Measurements from ENCODE around the gene SLC24A3. TPM values are rescaled to one million over a fixed set of nuclear protein-coding genes. Genes with fewer than 3 reads are reported as not detected.

The SLC24A3 gene
- total RNA-seq, 2 experiments from 2014 or later = not detected

GRCh38 chr20:19769507-19769906, 557.1 kb downstream of the SLC24A3 start:
- H3K79me2 ChIP-seq (ENCODE audit: insufficient read depth, low read depth, low read length) = no peaks in the 10 kb centered on the region
- no peaks in the 10 kb centered on the region for H3K9me2 ChIP-seq (ENCODE audit: insufficient read depth, low read length)
- H4K20me1 ChIP-seq (ENCODE audit: insufficient read depth, low read length) = no peaks in the 10 kb centered on the region
- intact Hi-C loops (cut with micrococcal nuclease; ENCODE audit: unreplicated experiment) = no loop called here
- H3K4me2 ChIP-seq (ENCODE audit: low read length) = no peak overlapping the region
- ChIA-PET CTCF (ENCODE audit: unreplicated experiment) (no interaction called here), POLR2A (interaction anchor here (0.6 to 1.6 kb wide), 3 partner anchors 10 to 247 kb away, joined by 3 to 5 read pairs (median 4); no protein-coding TSS in a partner anchor)
- H3K36me3 ChIP-seq (ENCODE audit: insufficient read depth, low read length) = no peaks in the 10 kb centered on the region
- H3K4me3 ChIP-seq (ENCODE audit: low read depth, low read length, poor library complexity, severe bottlenecking) = no peak overlapping the region
- H3K9me3 ChIP-seq (ENCODE audit: low read length) = no peaks in the 10 kb centered on the region
- BruUV-seq (replicated peaks) = no TSS peak
- H3K27ac ChIP-seq (ENCODE audit: low read depth, low read length, poor library complexity, severe bottlenecking) = no peak overlapping the region
- TF ChIP-seq, protein P1, sequence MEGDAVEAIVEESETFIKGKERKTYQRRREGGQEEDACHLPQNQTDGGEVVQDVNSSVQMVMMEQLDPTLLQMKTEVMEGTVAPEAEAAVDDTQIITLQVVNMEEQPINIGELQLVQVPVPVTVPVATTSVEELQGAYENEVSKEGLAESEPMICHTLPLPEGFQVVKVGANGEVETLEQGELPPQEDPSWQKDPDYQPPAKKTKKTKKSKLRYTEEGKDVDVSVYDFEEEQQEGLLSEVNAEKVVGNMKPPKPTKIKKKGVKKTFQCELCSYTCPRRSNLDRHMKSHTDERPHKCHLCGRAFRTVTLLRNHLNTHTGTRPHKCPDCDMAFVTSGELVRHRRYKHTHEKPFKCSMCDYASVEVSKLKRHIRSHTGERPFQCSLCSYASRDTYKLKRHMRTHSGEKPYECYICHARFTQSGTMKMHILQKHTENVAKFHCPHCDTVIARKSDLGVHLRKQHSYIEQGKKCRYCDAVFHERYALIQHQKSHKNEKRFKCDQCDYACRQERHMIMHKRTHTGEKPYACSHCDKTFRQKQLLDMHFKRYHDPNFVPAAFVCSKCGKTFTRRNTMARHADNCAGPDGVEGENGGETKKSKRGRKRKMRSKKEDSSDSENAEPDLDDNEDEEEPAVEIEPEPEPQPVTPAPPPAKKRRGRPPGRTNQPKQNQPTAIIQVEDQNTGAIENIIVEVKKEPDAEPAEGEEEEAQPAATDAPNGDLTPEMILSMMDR (conservative IDR thresholded peaks at IDR 0.05; ENCODE audit: low read length) = no peak
- no peak for TF ChIP-seq EZH2phosphoT487 (IDR thresholded peaks at IDR 0.05; ENCODE audit: borderline replicate concordance, low read depth, low read length)
- no peak overlapping the region for H2AFZ ChIP-seq (ENCODE audit: low read length)
- H3K4me1 ChIP-seq (ENCODE audit: insufficient read depth, low read length, poor library complexity, severe bottlenecking) = no peaks in the 10 kb centered on the region
- no peak for DNase-seq (ENCODE audit: low spot score)

- ChIA-PET CTCF (ENCODE audit: unreplicated experiment) (no interaction called here), POLR2A (interaction anchor here (0.7 to 1.6 kb wide), 2 partner anchors 9 to 1942 kb away, joined by 4 to 5 read pairs; no protein-coding TSS in a partner anchor)
- no peak for DNase-seq (ENCODE audit: low spot score)
- no peaks in the 10 kb centered on the region for H4K20me1 ChIP-seq (ENCODE audit: insufficient read depth, low read length)
- no peaks in the 10 kb centered on the region for H3K9me2 ChIP-seq (ENCODE audit: insufficient read depth, low read length)
- no TSS peak for BruUV-seq (replicated peaks)
- no peak overlapping the region for H3K4me3 ChIP-seq (ENCODE audit: low read depth, low read length, poor library complexity, severe bottlenecking)
- no peaks in the 10 kb centered on the region for H3K79me2 ChIP-seq (ENCODE audit: insufficient read depth, low read depth, low read length)
- TF ChIP-seq, protein P1 (conservative IDR thresholded peaks at IDR 0.05; ENCODE audit: low read length) = no peak
- no peak for TF ChIP-seq EZH2phosphoT487 (IDR thresholded peaks at IDR 0.05; ENCODE audit: borderline replicate concordance, low read depth, low read length)
- no peak overlapping the region for H2AFZ ChIP-seq (ENCODE audit: low read length)
- H3K27ac ChIP-seq (ENCODE audit: low read depth, low read length, poor library complexity, severe bottlenecking) = no peak overlapping the region
- H3K4me2 ChIP-seq (ENCODE audit: low read length) = no peak overlapping the region
- intact Hi-C loops (cut with micrococcal nuclease; ENCODE audit: unreplicated experiment) = no loop called here
- no peaks in the 10 kb centered on the region for H3K4me1 ChIP-seq (ENCODE audit: insufficient read depth, low read length, poor library complexity, severe bottlenecking)
- no peaks in the 10 kb centered on the region for H3K9me3 ChIP-seq (ENCODE audit: low read length)
- H3K36me3 ChIP-seq (ENCODE audit: insufficient read depth, low read length) = no peaks in the 10 kb centered on the region
Measured at GRCh38 chr20:19770375-19770774, 557.9 kb downstream of the SLC24A3 start.

GRCh38 chr20:19771031-19771430, 558.6 kb downstream of the SLC24A3 start:
- no peaks in the 10 kb centered on the region for H3K9me2 ChIP-seq (ENCODE audit: insufficient read depth, low read length)
- CTCF ChIA-PET (ENCODE audit: unreplicated experiment) = no interaction called here
- POLR2A ChIA-PET = interaction anchor here (1.6 kb wide), 1 partner anchor 8 kb away, joined by 5 read pairs; no protein-coding TSS in a partner anchor
- H2AFZ ChIP-seq (ENCODE audit: low read length) = no peak overlapping the region
- no peaks in the 10 kb centered on the region for H4K20me1 ChIP-seq (ENCODE audit: insufficient read depth, low read length)
- H3K4me2 ChIP-seq (ENCODE audit: low read length) = no peak overlapping the region
- no peaks in the 10 kb centered on the region for H3K9me3 ChIP-seq (ENCODE audit: low read length)
- BruUV-seq (replicated peaks) = no TSS peak
- no peak overlapping the region for H3K27ac ChIP-seq (ENCODE audit: low read depth, low read length, poor library complexity, severe bottlenecking)
- TF ChIP-seq, protein P1 (conservative IDR thresholded peaks at IDR 0.05; ENCODE audit: low read length) = no peak
- TF ChIP-seq EZH2phosphoT487 (IDR thresholded peaks at IDR 0.05; ENCODE audit: borderline replicate concordance, low read depth, low read length) = no peak
- H3K36me3 ChIP-seq (ENCODE audit: insufficient read depth, low read length) = no peaks in the 10 kb centered on the region
- no peak overlapping the region for H3K4me3 ChIP-seq (ENCODE audit: low read depth, low read length, poor library complexity, severe bottlenecking)
- H3K4me1 ChIP-seq (ENCODE audit: insufficient read depth, low read length, poor library complexity, severe bottlenecking) = no peaks in the 10 kb centered on the region
- no peaks in the 10 kb centered on the region for H3K79me2 ChIP-seq (ENCODE audit: insufficient read depth, low read depth, low read length)
- intact Hi-C loops (cut with micrococcal nuclease; ENCODE audit: unreplicated experiment) = no loop called here
- no peak for DNase-seq (ENCODE audit: low spot score)

All from OCI-LY7 (cell line).